Right cardiac atrium (tissue), 5 donors: ENCODE data around the gene RAB26. TPM values are rescaled to one million over a fixed set of nuclear protein-coding genes. Genes with fewer than 3 reads are reported as not detected.
A peak's percentile ranks its signal among the peaks of the same experiment; 100 is the strongest.

Experiments
- ATAC-seq, 2 donors: fragments of 200-7000 bp; cut with Tn5 transposase; one replicate each; pipeline versions ENCODE4 v1.8.0 to v1.9.1; 2020; ENCODE audit warnings: moderate library complexity in 2 of 2, mild to moderate bottlenecking in 1 of 2
- DNase-seq, 3 donors: peaks; one replicate each; pipeline ENCODE4 v3.0.0-alpha.2; 2020
- H3K27ac ChIP-seq: one replicate; pipeline ENCODE4 v1.5.1; 2013; ENCODE audit warnings: mild to moderate bottlenecking, low read length, control low read depth, moderate library complexity
- H3K27me3 ChIP-seq: one replicate; pipeline ENCODE4 v1.6.1; 2013; ENCODE audit not compliant: control insufficient read depth, insufficient read depth
- H3K4me1 ChIP-seq: one replicate; pipeline ENCODE4 v1.6.1; 2013; ENCODE audit warnings: low read length; ENCODE audit not compliant: control insufficient read depth, insufficient read depth
- H3K4me3 ChIP-seq: one replicate; pipeline ENCODE4 v1.5.1; 2013; ENCODE audit warnings: low read length, control low read depth
- H3K9me3 ChIP-seq: one replicate; pipeline ENCODE4 v1.6.1; 2013; ENCODE audit warnings: low read length; ENCODE audit not compliant: control insufficient read depth
- WGBS: extraction: QIAGEN DNeasy Blood & Tissue Kit; methylation state at CpG from one replicate; pipeline ENCODE4 v1.1.7; 2013; 5-methylcytosine and 5-hydroxymethylcytosine counted together
- intact Hi-C, 4 donors: fragments of 100-400 bp; cut with DNase I; formaldehyde crosslinking; loops; one replicate each; pipeline versions ENCODE4 v1.11.0 to v1.14.0; 2022 to 2023
- polyA plus RNA-seq: library from polyadenylated mRNA; stranded (reverse); fragments of 200-250 nt; gene quantifications from one replicate; pipeline ENCODE4 v1.2.3, GENCODE V29; 2013
- total RNA-seq, 4 donors: library from RNA; stranded (reverse); fragmentation: NEBNext Ultra II Directional; extraction: Animal tissue kit (Norgen Biotek cat#: 25700); gene quantifications; one replicate each; pipeline ENCODE4 v1.2.1, GENCODE V29; 2021
- donor health status: healthy with polysubstance abuse.
- donor health status: DM: no; HTN: yes; CAD: no.
- donor health status: DM: no; HTN: no; CAD: no.
- donor health status: DM: no; HTN: yes; CAD: no; lungs with severe emphysema.
- donor health status: DM: yes; HTN: yes; CAD: no.

The RAB26 gene
- total and polyA plus RNA-seq, 5 donors = 0.24 to 0.95 (median 0.88) TPM; not detected in 1

DNA sequence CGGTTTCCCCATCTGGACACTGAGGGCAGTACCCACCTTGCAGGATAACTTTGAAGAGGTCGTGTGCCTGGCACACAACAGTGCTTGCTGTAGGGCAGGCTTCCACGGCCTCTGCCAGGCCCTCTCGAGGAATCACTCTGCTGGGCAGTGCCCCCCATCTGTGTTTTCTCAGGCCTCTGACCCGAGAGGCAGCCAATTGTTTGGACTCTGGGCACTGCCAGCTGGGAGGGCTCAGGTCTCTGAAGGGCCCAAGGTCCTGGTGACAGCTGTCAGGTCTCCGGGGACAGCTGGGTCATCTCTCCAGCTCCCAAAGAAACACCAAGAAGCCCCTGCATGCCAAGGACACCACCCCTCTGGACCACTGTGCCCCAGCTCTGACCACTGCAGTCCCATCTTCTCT, 1.0 kb upstream of the RAB26 start:
- Histone ChIP-seq H3K4me1 (no peaks in the 10 kb centered on the region), H3K9me3 (no peaks in the 10 kb centered on the region), H3K27me3 (no peaks in the 10 kb centered on the region), H3K4me3 (no peak overlapping the region), H3K27ac (no peak overlapping the region)
- DNase-seq (peak in 1 of 3 donors; percentile 56), ATAC-seq (no peak)
- whole genome bisulfite sequencing = 74% methylated on average over 6 of the region's 6 CpGs
- intact Hi-C loops = loop anchor here in 1 of 4 donors (10.0 kb wide), 1 partner anchor 123 kb away; the partner anchor contains the start of gene NHERF2

- no peak for ATAC-seq
- Histone ChIP-seq H3K9me3 (no peaks in the 10 kb centered on the region), H3K4me3 (peak overlapping the region; percentile 55), H3K4me1 (peaks cover 9% of the 10 kb centered on the region), H3K27ac (no peak overlapping the region), H3K27me3 (no peaks in the 10 kb centered on the region)
- intact Hi-C loops = loop anchor here in 1 of 4 donors (10.0 kb wide), 1 partner anchor 124 kb away; the partner anchor contains the start of gene NHERF2
- DNase-seq = peak in 2 of 3 donors; percentile 25 to 65
- 3% methylated on average over 62 of the region's 62 CpGs for WGBS
These were observed 547 bp downstream of the RAB26 start for GRCh38 chr16:2148714-2149629.

GRCh38 chr16:2149630-2150417, 1.4 kb downstream of the RAB26 start:
- ATAC-seq = no peak
- Histone ChIP-seq H3K9me3 (no peaks in the 10 kb centered on the region), H3K27me3 (no peaks in the 10 kb centered on the region), H3K27ac (no peak overlapping the region), H3K4me3 (no peak overlapping the region), H3K4me1 (peaks cover 11% of the 10 kb centered on the region)
- WGBS = 68% methylated on average over 24 of the region's 24 CpGs
- DNase-seq = peak in 2 of 3 donors; percentile 20 to 56
- intact Hi-C loops = loop anchor here in 2 of 4 donors (5.0 to 10.0 kb wide), 3 partner anchors 55 to 148 kb away; partner anchors contain the start of genes MLST8 (in 1 of the 2) and NHERF2 (in 1 of the 2)

DNA sequence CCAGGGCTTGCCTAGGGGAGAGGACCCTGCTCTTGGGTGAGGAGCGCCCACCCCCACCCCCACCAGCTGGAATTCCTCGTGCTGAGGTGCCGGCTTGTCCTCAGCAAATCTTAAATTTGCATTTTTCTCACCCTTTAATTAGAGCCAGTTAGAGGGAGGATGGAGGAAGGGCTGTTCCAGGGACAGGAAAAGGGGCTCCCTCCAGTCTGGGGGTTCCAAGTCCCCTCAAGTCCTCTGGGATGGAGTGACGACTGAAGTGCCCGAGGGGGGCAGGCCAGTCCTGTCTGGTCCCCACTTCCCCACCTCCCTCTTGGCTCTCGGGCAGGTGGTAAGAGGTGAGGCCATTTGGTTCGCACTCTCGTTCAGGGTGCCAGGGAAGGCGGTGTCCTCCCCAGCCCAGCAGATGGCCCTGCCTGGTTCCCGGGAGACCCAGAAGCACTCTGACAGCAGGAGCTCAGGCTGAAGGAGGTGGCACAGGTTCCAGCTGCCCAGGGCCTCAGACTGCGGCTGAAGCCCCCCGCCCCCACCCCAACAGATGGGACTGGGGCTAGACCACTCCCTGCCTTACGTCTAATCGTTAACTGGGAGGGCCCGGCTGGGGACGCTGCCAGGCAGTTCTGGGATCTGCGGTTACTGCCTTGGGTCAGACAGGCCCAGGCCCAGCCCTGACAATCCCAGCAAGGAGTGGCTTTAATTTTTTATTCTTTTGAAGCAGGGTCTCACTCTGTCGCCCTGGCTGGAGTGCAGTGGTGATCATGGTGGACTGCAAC, 2.2 kb downstream of the RAB26 start:
- Histone ChIP-seq H3K9me3 (no peaks in the 10 kb centered on the region), H3K4me3 (no peak overlapping the region), H3K27me3 (no peaks in the 10 kb centered on the region), H3K4me1 (peaks cover 11% of the 10 kb centered on the region), H3K27ac (no peak overlapping the region)
- ATAC-seq = no peak
- DNase-seq = peak in 2 of 3 donors; percentile 24 to 69
- 58% methylated on average over 18 of the region's 18 CpGs for WGBS
- intact Hi-C loops = loop anchor here in 1 of 4 donors (5.0 to 10.0 kb wide), 2 partner anchors 54 to 148 kb away; partner anchors contain the start of gene MLST8

DNA sequence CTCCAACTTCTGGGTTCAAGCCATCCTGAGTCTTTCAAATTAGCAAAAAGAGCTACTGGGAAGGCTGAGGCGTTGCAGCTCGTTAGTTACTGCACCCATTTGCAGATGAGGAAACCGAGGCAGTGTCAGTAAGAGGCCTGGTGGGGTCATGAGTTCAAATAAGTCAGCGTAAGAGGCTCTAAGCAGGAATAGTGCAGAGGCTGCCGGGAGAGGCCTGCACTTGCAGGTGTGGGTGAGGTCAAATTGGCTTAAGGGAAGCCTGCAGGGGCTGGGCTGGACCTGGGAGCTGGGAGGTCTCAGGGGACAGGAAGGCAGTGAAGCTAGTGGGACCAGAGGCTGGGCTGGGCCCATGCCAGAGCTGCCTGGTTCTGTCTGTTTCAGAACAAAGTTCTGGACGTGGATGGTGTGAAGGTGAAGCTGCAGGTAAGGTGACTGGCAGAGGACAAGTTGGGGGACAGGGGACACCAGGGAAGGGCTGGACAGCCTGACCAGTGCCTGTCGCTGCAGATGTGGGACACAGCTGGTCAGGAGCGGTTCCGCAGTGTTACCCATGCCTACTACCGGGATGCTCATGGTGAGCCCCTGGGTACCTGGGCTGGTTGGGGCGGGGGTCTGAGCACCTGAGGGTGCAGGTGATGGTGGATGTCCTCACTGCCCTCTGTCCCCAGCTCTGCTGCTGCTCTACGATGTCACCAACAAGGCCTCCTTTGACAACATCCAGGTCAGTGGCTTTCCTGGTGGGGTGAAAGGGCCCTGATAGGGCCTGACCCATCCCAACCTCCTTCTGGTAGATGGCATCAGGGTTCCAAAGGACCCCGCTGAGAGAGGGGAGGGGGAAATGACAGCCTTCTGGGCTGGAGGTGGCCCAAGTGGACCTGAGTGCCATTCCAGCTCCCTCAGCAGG, 3.0 kb downstream of the RAB26 start:
- WGBS = 80% methylated on average over 13 of the region's 13 CpGs

GRCh38 chr16:2152695-2153506, 4.5 kb downstream of the RAB26 start:
- ATAC-seq = no peak
- intact Hi-C loops = loop anchor here in 1 of 4 donors (5.0 to 10.0 kb wide), 2 partner anchors 52 to 151 kb away; partner anchors contain the start of gene MLST8
- Histone ChIP-seq H3K9me3 (no peaks in the 10 kb centered on the region), H3K4me3 (peak overlapping the region; percentile 77), H3K27me3 (no peaks in the 10 kb centered on the region), H3K4me1 (peaks cover 11% of the 10 kb centered on the region), H3K27ac (peak overlapping the region; percentile 63)
- WGBS = 36% methylated on average over 25 of the region's 25 CpGs
- peak in 1 of 3 donors; percentile 68 for DNase-seq

More for the DNA sequence above, 3.0 kb downstream of the RAB26 start:
- Histone ChIP-seq H3K4me1 (peaks cover 11% of the 10 kb centered on the region), H3K4me3 (no peak overlapping the region), H3K27ac (no peak overlapping the region), H3K9me3 (no peaks in the 10 kb centered on the region), H3K27me3 (no peaks in the 10 kb centered on the region)
- DNase-seq = peak in 2 of 3 donors; percentile 31 to 51
- intact Hi-C loops = loop anchor here in 1 of 4 donors (5.0 to 10.0 kb wide), 2 partner anchors 53 to 149 kb away; partner anchors contain the start of gene MLST8
- ATAC-seq = no peak

GRCh38 chr16:2154533-2155090, 6.2 kb downstream of the RAB26 start:
- WGBS = 4% methylated on average over 23 of the region's 23 CpGs
- Histone ChIP-seq H3K27me3 (no peaks in the 10 kb centered on the region), H3K27ac (peak overlapping the region; percentile 65), H3K4me1 (peaks cover 11% of the 10 kb centered on the region), H3K4me3 (peak overlapping the region; percentile 77), H3K9me3 (no peaks in the 10 kb centered on the region)
- ATAC-seq (no peak), DNase-seq (peak in 2 of 3 donors; percentile 24 to 47)
- intact Hi-C loops = loop anchor here in 1 of 4 donors (5.0 to 10.0 kb wide), 2 partner anchors 50 to 152 kb away; partner anchors contain the start of gene MLST8

GRCh38 chr16:2155091-2155950, 6.9 kb downstream of the RAB26 start, which contains the start of gene TRAF7:
TSS of gene TRAF7 (plus strand) at chr16:2155782. CDS start at chr16:2163921, 8,139 bp downstream.
- H3K27me3 ChIP-seq = no peaks in the 10 kb centered on the region
- H3K27ac ChIP-seq = peak within 1 kb of the TSS; percentile 65
- H3K4me1 ChIP-seq = peaks cover 13% of the 10 kb centered on the region
- no peaks in the 10 kb centered on the region for H3K9me3 ChIP-seq
- peak; percentile 99 for DNase-seq
- ATAC-seq = peak; percentile 91 to 94
- intact Hi-C loops = loop anchor here in 1 of 4 donors (10.0 kb wide), 1 partner anchor 49 kb away; the partner anchor contains the start of gene MLST8
- under 1% methylated on average over 94 of the region's 94 CpGs for WGBS
- peak within 1 kb of the TSS; percentile 83 for H3K4me3 ChIP-seq
